ENCODE results near the gene UBE2Q2. TPM values are rescaled to one million over a fixed set of nuclear protein-coding genes. Genes with fewer than 3 reads are reported as not detected.

The UBE2Q2 gene
- polyA plus RNA-seq, 2 of the 4 experiments (the other 2 are of a cell fraction), result 36.5 to 50.6 TPM

DNA sequence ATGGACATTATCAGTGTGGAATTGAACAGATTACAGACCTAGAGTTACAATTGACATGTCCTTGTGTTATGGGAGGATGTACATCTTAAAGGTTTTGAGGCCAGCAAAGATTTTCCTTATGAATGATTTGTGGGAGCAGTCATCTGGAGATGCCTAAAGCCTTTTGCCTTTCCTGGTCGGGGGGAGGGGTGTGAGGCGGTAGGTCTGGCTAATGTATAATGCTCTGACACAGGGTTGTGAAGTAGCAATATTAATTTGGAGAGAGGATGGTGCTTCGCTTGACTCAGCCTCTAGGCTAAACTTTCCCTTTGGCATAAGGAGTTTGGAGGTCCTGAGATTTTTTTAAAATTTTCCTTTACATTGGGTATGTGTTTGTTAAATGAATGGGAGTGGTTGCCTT lies 83.7 kb downstream of the UBE2Q2 start:
- Histone ChIP-seq H3K27ac (no peak overlapping the region), H3K9me3 (no peaks in the 10 kb centered on the region), H3K4me3 (no peak overlapping the region), H3K4me2 (no peak overlapping the region), H3K4me1 (peaks cover 17% of the 10 kb centered on the region; the same call in 2 of the 3 replicates)
- TF ChIP-seq RCOR1 (IDR thresholded peaks at IDR 0.05; ENCODE audit: low read depth, low read length), result no peak
- no peak for TF ChIP-seq HOXB13 (CRISPR knock-in tag; IDR thresholded peaks at IDR 0.05; ENCODE audit: low read depth)
- TF ChIP-seq, protein P1, sequence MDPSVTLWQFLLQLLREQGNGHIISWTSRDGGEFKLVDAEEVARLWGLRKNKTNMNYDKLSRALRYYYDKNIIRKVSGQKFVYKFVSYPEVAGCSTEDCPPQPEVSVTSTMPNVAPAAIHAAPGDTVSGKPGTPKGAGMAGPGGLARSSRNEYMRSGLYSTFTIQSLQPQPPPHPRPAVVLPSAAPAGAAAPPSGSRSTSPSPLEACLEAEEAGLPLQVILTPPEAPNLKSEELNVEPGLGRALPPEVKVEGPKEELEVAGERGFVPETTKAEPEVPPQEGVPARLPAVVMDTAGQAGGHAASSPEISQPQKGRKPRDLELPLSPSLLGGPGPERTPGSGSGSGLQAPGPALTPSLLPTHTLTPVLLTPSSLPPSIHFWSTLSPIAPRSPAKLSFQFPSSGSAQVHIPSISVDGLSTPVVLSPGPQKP (IDR thresholded peaks at IDR 0.05; ENCODE audit: low read depth, low read length), result no peak
- TF ChIP-seq, protein P2, sequence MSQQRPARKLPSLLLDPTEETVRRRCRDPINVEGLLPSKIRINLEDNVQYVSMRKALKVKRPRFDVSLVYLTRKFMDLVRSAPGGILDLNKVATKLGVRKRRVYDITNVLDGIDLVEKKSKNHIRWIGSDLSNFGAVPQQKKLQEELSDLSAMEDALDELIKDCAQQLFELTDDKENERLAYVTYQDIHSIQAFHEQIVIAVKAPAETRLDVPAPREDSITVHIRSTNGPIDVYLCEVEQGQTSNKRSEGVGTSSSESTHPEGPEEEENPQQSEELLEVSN (IDR thresholded peaks at IDR 0.05; ENCODE audit: borderline replicate concordance, low read depth), result no peak
- no peak for TF ChIP-seq RAD21 (conservative IDR thresholded peaks at IDR 0.05 in 1 of 2, IDR thresholded peaks at IDR 0.05 in 1 of 2)
- TF ChIP-seq ESRRA (IDR thresholded peaks at IDR 0.05; ENCODE audit: borderline replicate concordance, low read length), result no peak
- TF ChIP-seq NFE2L2 (conservative IDR thresholded peaks at IDR 0.05; ENCODE audit: low read length), result no peak
- TF ChIP-seq ZNF302 (CRISPR knock-in tag; IDR thresholded peaks at IDR 0.05), result no peak
- no peak for TF ChIP-seq JUN (IDR thresholded peaks at IDR 0.05)
- no peak for TF ChIP-seq MAZ (IDR thresholded peaks at IDR 0.05; ENCODE audit: borderline replicate concordance, low read depth, low read length)
- FAIRE-seq (no peak), ATAC-seq (no peak), DNase-seq (ENCODE audit: low read depth in 1 of 2, low spot score in 1 of 2) (no peak)
- CTCF ChIA-PET, result interaction anchor here (0.9 to 4.5 kb wide), 3 partner anchors 11 to 117 kb away, joined by 3 to 22 read pairs (median 14); no protein-coding TSS in a partner anchor
- POLR2A ChIA-PET, result no interaction called here
- 92% methylated on average over 3 of the region's 3 CpGs for WGBS (ENCODE audit: missing lambda C conversion rate)

DNA sequence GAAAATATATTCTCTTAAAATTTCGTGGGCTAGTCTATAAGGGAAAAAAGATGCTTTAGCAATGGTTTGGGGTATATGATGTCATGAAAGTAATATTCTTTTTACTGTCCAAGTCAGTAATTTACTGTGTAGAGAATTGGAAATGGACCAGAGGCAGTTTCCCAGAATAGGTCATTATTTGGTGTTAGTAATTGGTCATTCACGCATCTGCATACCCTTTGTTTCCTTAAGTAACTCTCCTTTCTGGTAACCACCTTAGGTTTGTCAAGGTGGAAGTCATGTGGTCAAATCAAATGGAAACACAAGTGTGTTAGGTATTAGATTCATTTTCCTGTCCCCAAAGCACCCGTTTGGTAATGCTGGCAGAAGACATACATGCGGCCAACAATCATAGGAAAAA lies 84.4 kb downstream of the UBE2Q2 start:
- ATAC-seq, result no peak
- CTCF ChIA-PET, result interaction anchor here (0.9 to 4.9 kb wide), 7 partner anchors 7 to 118 kb away, joined by 3 to 55 read pairs (median 4); no protein-coding TSS in a partner anchor
- Histone ChIP-seq H3K4me1 (peaks cover 12% of the 10 kb centered on the region; the same call in 2 of the 3 replicates), H3K4me3 (no peak overlapping the region), H3K27ac (no peak overlapping the region), H3K9me3 (no peaks in the 10 kb centered on the region), H3K4me2 (no peak overlapping the region)
- POLR2A ChIA-PET, result no interaction called here
- no peak for DNase-seq (ENCODE audit: low read depth in 1 of 2, low spot score in 1 of 2)
- no peak for FAIRE-seq
- 86% methylated on average over 4 of the region's 4 CpGs for WGBS (ENCODE audit: missing lambda C conversion rate)
- no peak for TF ChIP-seq CEBPB (IDR thresholded peaks at IDR 0.05)
- TF ChIP-seq, protein P3, sequence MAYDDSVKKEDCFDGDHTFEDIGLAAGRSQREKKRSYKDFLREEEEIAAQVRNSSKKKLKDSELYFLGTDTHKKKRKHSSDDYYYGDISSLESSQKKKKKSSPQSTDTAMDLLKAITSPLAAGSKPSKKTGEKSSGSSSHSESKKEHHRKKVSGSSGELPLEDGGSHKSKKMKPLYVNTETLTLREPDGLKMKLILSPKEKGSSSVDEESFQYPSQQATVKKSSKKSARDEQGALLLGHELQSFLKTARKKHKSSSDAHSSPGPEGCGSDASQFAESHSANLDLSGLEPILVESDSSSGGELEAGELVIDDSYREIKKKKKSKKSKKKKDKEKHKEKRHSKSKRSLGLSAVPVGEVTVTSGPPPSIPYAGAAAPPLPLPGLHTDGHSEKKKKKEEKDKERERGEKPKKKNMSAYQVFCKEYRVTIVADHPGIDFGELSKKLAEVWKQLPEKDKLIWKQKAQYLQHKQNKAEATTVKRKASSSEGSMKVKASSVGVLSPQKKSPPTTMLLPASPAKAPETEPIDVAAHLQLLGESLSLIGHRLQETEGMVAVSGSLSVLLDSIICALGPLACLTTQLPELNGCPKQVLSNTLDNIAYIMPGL (CRISPR knock-in tag; IDR thresholded peaks at IDR 0.05; ENCODE audit: borderline replicate concordance), result no peak
- TF ChIP-seq TP53 (CRISPR knock-in tag; IDR thresholded peaks at IDR 0.05), result no peak
- TF ChIP-seq FOSB (CRISPR knock-in tag; IDR thresholded peaks at IDR 0.05), result no peak
- no peak for TF ChIP-seq CHD4 (IDR thresholded peaks at IDR 0.05; ENCODE audit: borderline replicate concordance)
- TF ChIP-seq RARB (CRISPR knock-in tag; IDR thresholded peaks at IDR 0.05), result no peak
- TF ChIP-seq MAZ (IDR thresholded peaks at IDR 0.05; ENCODE audit: borderline replicate concordance, low read depth, low read length), result no peak
- TF ChIP-seq EHF (CRISPR knock-in tag; IDR thresholded peaks at IDR 0.05), result no peak
- TF ChIP-seq RFX5 (IDR thresholded peaks at IDR 0.05), result no peak

Data from A549 (cell line).